GM19035 (cell line): ENCODE measurements around the gene HOXD10.

Source experiments
- ATAC-seq: cut with Tn5 transposase; IDR thresholded peaks from one replicate; pipeline ENCODE4 v1.9.1; 2021; ENCODE audit not compliant: unreplicated experiment

The HOXD10 gene

DNA sequence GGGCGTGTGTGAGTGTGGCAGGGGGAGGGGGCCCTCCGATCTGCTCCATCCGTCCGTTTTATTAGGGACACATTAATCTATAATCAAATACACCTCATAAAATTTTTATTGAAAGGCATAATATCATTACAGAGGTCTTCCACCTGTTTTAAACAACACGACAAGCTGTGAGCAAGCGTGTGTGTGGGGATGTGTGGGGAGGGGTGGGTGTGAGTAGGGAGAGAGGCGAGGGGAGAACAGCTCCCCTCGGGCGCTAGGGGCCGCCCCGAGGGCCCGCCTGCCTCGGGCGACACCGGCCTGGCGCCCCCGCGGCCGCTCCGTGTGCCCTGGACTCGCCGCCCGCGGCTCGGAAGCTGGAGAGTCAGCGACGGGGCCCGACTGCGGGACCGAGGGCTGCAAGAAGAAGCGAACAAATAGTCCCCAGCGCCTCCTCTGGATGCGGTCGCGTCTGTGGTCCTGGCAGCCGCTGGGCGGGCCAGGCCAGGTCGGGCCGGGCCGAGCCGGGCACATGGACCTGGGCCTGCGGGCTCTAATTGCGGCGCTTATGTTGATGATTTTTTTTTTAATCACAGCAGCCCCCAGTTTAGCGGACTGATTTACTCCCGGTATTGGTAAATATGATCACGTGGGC, 5.6 kb downstream of the HOXD10 start:
- ATAC-seq = no peak

DNA sequence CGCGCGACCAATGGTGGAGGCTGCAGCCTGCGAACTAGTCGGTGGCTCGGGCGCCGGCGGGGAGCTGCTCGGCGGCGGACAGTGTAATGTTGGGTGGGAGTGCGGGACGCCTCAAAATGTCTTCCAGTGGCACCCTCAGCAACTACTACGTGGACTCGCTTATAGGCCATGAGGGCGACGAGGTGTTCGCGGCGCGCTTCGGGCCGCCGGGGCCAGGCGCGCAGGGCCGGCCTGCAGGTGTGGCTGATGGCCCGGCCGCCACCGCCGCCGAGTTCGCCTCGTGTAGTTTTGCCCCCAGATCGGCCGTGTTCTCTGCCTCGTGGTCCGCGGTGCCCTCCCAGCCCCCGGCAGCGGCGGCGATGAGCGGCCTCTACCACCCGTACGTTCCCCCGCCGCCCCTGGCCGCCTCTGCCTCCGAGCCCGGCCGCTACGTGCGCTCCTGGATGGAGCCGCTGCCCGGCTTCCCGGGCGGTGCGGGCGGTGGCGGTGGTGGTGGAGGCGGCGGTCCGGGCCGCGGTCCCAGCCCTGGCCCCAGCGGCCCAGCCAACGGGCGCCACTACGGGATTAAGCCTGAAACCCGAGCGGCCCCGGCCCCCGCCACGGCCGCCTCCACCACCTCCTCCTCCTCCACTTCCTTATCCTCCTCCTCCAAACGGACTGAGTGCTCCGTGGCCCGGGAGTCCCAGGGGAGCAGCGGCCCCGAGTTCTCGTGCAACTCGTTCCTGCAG, 6.3 kb downstream of the HOXD10 start, which contains the start of gene HOXD9:
TSS of gene HOXD9 (plus strand) at position 37 of the 728 bp plus-strand sequence. CDS start at position 87, 50 bp downstream.
- ATAC-seq = no peak

DNA sequence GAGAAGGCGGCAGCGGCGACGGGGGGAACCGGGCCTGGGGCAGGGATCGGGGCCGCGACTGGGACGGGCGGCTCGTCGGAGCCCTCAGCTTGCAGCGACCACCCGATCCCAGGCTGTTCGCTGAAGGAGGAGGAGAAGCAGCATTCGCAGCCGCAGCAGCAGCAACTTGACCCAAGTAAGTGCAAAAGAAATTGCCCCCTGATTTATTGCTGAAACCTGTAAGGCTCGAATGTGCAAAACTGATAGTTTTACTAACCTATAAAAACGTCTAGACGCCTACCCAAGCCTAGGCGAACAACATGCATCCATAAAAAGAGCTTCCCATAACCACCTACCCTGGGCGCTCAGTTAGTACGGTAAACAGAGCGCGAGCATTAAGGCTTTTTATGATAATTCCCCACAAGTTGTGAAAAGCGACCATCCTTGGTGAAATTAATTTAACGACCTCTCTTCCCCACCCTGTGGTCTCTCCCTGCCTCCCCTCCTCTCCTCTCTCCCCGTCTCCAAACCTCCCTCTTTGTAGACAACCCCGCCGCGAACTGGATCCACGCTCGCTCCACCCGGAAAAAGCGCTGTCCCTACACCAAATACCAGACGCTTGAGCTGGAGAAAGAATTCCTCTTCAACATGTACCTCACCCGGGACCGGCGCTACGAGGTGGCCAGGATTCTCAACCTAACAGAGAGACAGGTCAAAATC, 7.0 kb downstream of the HOXD10 start:
- no peak for ATAC-seq

DNA sequence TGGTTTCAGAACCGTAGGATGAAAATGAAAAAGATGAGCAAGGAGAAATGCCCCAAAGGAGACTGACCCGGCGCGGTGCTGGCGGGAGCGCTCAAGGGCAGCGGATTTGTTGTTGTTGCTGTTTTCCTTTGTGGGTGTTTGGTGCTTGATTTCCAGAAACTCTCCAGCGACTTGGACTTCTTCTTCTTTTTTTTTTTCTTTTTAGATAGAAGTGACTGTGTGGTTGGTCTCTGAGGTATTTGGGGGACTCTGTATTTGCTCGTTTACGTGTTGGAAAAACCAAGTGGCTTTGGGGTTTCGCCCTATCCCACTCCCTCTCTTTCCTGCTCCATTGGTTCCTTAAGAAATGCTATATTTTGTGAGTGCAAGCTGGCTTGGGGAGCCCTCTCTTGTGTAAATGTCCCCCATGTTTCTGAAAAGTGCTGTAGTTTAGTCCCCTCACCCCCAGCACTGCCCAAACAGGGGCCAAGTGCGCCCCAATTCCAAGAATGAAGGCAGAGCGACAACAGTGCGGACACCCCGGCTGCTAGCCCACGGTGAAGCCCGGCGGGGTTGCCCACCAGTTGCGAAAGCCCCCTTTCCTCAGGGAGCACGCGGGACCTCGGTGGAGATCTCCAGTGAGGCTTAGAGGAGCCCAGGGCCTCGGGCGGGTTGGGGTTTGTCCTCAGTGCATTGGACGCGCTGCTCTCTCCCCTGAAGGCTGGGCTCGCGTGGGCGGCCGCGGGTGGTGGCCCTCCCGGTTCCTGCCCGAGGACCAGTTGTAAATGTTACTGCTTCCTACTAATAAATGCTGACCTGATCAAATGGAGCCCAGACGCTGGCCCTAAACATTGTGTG, 7.8 kb downstream of the HOXD10 start:
- no peak for ATAC-seq

DNA sequence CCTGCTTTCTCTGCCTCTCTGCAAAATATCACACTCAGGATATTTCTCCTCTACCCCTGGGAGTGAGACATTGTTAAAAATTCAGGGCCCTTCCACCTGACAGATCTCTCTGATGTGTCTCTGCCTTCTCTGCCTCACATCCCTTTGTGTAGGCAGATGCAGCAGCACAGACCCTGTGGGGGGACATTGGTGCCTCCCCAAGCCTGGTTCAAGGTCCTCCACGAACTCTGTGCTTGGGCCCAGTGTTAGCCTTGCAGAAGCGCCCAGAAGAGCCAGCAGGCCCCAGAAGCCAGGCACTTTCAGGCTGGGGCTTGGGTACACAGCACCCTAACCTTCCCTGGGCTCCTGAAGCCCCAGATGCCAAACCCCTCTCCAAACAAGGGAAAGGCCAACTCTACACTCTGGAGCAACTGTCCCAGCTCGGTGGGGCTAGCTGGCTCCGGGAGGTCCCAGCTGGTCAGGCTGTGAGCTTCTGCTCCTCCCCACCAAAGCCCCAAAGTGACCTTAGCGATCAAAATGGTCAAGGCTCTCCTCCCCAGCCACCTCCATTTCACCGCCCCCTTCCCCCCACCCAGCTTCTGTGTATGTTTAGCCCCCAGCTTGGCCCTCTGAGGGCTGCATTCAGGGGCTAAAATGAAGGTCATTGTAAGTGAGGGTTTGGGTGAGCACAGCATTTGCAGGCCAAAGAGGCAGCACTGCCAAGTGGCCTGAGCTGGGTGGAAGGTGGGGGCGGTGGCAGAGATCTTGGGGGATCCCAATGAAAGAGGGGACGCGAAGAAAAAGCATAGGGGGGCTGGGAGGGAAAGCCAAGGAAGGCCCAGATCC, 8.6 kb downstream of the HOXD10 start:
- no peak for ATAC-seq

DNA sequence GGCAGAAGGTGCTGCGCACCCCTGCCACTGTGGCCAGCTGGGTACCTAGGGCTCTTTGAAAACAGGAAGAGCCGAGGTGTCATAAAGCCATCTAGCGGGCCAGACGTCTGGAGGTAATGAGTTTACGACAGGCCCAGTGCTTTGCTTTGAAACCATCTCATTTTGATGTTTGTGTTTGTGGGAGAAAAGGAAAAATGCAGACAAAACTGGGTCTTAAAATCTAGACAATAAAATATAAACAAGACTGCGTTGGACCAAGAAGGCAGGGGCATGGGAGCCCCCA, 9.1 kb downstream of the HOXD10 start:
- ATAC-seq = no peak

DNA sequence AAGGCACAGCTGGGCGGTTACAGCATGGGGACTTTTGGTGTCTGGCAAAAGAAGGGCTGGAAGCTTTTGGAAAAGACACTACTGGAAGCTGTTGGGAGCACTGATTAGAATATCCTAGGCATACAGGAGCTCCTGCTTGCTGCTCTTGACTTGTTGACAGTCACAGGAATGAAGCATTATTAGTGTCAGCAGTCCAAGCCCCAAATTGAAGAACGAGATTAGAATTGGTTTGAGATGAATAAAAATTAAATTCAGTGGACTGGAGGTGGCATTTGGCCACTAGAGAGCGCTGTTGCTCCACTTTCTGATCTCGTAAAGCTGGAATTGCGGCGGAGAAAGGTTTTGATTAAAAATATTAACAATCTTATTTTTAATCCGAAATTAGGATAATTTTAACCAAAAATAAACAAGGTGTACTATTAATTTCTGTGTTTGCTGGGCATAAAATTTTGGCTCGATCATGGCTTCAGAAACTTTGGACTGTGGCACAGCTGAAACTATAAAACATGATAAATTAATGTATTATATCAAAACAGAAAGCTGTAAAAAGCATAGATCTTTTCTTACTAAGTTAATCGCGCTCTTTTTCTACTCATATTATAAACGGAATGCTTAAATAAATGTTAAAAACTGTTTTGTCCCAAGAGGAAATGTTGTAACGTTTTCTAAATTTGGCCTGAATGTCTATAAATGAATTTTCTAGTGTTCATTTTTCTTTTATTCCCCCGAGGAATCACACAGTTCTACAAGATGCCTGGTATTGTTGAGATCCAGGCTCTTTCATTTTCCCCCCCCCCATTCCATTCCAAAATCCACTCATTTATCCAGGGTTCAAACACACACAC, 10.6 kb downstream of the HOXD10 start:
- no peak for ATAC-seq

DNA sequence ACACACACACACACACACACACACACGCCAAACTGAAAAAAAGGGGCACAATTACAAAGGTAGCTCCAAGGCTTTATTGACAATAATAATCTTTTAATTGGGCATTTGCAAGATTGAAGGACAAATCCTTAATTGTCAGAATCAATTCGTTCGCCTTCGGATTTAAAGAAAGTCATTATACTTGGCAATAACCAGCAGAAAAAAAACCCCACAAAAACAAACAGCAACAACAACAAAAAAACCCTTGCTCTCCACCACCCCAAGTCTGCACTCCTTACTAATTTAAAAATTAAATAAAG, 11.1 kb downstream of the HOXD10 start:
- no peak for ATAC-seq

DNA sequence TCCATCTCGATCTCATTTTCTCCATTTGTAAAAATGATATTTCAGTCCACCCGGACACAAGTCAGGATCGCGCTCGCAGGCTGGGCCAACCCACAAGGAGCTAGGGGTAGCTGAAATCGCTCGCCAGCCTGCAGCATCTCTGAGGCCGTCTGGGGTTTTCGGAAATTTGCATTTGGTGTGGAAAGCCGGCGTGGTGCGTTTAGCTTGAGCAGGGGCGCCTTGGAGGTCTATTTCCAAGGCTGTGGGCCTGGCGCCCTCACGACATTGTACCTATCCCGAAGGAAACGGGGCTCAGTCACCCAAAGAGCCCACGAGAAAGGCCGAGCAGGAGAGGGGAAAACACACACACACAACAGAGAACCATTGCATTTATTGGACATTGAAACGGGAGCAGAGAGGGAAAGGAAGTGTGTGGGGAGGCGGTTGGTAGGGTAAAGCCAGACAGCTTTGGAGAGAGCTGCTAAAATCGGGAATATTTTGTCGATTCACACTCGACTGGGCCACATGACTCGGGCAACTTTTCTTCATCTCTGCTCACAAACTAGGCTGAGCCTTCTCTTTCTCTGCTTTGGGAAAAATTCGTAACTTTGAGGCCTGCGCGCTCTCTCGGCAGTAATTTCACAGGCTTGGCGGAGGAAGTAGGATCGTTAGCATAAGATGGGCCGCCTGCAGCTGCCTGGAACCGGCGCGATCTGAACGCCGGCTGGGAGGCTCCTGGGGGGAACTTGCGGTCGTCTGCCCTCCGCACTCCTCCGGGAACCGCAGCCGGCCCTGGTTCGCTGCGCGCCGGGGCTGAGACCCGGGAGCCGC, 11.8 kb downstream of the HOXD10 start:
- ATAC-seq = no peak

DNA sequence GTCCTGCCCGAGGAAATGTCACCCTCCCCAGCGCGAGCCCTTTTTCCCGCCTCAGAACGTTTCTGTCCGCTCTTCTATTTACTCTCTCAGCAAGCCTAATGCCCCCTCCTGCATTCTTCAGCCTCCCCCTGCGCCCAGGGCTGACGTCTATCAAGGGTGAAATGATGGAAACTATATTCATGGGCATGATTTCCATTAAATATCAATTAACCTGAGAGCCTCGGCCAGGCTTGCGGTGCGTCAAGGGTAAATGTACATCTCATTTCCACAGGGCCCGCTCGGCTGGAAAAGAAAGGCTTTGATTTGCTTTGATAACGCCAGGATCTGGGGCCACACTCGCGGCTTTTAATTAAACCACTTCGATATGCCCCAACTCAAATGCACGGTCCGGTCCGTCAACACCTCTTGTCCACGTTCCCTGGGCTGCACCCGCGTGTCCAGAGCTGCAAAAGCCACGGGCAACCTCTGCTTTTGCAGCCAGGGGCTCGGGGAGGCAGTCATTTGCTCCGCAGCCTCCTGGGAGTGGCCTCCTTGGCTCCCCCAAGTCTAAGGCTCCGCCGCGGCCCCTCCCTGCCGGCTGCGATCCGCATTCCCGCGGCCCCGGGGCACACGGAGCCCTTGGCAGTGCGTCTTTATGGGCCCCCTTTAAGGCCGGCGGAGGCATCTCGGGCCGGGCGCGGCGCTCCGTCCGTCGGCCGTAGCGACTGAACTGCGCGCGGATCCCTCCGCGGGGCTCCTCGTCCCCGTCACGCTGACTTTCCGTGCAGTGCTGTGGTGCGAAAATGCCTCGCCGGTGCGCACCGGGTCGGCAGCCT, 12.6 kb downstream of the HOXD10 start, which contains the start of gene HOXD8:
TSS of gene HOXD8 (plus strand) at position 724 of the 815 bp plus-strand sequence. CDS start 662 bp downstream, outside the sequence.
- ATAC-seq = no peak

DNA sequence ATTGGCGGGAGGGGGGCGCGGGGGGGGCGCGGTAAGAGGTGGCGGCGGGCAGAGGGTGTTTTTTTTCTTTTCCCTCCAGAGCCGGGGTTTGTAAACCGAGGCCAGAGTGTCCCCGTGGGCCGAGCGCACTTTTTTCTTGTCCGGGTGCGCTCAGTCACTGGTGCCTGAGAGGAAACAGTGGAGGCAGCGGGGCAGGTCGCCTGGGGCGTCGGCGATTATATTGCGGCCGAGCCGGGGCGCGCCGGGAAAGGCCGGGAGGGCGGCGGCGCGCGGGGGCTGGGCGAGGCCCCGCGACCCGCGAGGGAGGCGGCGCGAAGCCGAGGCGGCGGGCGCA, 13.2 kb downstream of the HOXD10 start:
- no peak for ATAC-seq

DNA sequence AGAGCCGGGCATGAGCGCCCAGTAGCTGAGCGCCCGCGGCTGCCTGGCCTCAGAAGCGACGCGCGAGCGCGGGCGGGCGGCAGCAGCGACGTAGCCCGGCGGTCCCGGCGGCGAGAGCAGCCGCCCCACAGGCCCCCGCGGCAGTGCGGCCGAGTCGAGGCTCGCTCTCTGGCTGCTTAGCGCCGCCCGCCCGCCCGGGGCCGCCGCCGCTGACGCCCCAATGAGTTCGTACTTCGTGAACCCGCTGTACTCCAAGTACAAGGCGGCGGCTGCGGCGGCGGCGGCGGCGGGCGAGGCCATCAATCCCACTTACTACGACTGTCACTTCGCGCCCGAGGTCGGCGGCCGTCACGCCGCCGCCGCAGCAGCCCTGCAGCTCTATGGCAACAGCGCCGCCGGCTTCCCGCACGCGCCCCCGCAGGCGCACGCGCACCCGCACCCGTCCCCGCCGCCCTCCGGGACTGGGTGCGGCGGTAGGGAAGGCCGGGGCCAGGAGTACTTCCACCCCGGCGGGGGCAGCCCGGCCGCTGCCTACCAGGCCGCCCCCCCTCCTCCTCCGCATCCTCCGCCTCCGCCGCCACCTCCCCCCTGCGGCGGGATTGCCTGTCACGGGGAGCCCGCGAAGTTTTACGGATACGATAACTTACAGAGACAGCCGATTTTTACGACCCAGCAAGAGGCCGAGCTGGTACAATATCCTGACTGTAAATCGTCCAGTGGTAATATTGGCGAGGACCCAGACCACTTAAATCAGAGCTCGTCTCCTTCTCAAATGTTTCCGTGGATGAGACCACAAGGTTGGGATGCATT, 13.8 kb downstream of the HOXD10 start:
- ATAC-seq = no peak

DNA sequence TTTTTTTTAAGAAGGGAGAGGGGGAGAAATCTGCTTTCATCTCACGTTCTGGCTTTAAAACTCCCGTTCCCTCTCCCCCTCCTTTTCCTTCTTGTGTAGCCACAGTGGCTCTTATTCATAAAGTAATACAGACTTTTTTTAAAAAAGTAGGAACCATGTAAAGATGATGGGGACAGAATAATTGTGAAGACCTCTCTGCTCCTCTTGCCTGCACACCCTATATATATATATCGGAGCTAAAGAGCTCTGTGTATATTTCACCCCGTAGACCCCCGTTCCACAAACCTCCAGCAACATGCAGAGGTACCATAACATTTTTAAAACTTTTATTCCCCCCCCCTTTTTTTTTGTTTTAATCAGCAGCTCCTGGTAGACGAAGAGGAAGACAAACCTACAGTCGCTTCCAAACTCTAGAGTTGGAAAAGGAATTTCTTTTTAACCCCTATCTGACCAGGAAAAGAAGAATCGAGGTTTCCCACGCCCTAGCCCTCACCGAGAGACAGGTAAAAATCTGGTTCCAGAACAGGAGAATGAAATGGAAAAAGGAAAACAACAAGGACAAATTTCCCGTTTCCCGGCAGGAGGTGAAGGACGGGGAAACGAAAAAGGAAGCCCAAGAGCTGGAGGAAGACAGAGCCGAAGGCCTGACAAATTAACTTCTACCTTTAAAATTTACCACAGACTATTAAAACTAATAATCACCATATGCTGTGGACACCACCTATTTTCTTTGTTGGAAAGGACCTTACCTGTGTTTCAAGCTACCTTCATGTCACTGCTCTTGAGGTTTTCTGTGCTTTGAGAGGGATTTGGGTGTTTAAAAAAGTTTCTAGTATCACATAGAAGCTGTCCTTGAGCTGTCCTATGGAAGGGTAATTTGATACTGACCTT, 14.6 kb downstream of the HOXD10 start:
- ATAC-seq = no peak

DNA sequence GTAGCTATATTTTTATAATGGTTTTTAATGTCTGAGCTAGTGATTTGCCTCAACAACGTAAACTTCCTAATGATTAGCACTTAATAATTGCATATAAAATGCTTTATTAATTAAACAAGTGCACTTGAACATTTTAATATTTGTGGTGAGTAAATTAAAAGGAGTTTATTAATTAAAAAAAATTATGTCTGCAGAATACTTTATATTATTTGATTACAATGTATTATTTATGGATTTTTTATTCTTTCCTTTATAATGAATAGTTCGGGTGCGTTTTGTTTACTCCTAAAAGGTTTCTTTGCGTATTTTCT, 15.2 kb downstream of the HOXD10 start:
- no peak for ATAC-seq

DNA sequence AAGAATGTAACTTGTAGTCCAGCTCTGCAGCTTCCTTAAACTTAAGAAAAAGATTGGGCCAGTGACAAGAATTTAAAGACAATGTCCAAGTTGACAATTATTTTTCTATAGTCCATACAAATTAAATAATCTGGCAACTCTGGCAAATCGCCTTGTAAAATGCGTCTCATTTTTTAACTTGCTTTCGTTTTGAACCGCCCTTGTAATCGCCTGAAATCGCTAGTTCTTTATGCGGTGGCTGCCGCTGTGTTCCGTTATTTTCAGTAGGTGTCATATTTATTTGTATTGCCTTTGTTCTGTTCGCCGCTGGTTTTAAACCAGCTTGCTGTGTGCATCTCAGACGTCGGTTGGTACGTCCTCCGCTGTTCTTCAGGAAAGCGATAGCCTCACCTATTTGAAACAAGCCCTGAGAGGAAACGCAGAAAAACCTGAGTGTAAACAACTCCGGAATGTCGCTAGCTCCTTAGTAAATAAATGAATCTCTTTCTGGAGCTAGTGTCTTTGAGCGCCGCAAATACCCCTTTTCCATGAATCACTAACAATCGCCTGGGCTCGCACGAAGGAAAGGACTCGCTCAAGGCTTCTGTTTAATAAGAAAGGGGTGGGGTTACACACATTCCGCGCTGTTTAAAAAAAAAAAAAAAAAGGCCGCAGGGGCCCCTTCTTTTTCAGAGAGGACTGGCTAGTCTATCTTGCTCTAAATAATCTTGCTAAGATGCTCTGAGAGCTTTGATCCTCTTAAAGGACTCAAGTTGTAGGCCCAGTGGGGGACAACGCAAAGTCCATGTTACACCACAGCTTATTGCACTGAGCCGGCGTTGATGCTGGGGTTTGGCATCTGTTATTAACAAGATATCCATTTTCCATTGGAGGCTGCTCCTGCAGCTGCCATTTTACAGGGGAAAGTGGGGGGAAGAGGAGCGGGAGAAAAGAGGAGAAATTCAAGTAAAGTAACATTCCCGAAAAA, 15.9 kb downstream of the HOXD10 start:
- no peak for ATAC-seq
